Right cardiac atrium (tissue), 5 donors: Measurements from ENCODE around the gene TPPP3. TPM values are rescaled to one million over a fixed set of nuclear protein-coding genes. Genes with fewer than 3 reads are reported as not detected.

Source experiments
- ATAC-seq, 2 donors: fragments of 200-7000 bp; cut with Tn5 transposase; one replicate each; pipeline versions ENCODE4 v1.8.0 to v1.9.1; 2020; ENCODE audit warnings: moderate library complexity in 2 of 2, mild to moderate bottlenecking in 1 of 2
- DNase-seq, 3 donors: peaks; one replicate each; pipeline ENCODE4 v3.0.0-alpha.2; 2020
- H3K27ac ChIP-seq: one replicate; pipeline ENCODE4 v1.5.1; 2013; ENCODE audit warnings: mild to moderate bottlenecking, low read length, control low read depth, moderate library complexity
- H3K27me3 ChIP-seq: one replicate; pipeline ENCODE4 v1.6.1; 2013; ENCODE audit not compliant: control insufficient read depth, insufficient read depth
- H3K4me1 ChIP-seq: one replicate; pipeline ENCODE4 v1.6.1; 2013; ENCODE audit warnings: low read length; ENCODE audit not compliant: control insufficient read depth, insufficient read depth
- H3K4me3 ChIP-seq: one replicate; pipeline ENCODE4 v1.5.1; 2013; ENCODE audit warnings: low read length, control low read depth
- H3K9me3 ChIP-seq: one replicate; pipeline ENCODE4 v1.6.1; 2013; ENCODE audit warnings: low read length; ENCODE audit not compliant: control insufficient read depth
- WGBS: extraction: QIAGEN DNeasy Blood & Tissue Kit; methylation state at CpG from one replicate; pipeline ENCODE4 v1.1.7; 2013; 5-methylcytosine and 5-hydroxymethylcytosine counted together
- intact Hi-C, 4 donors: fragments of 100-400 bp; cut with DNase I; formaldehyde crosslinking; loops; one replicate each; pipeline versions ENCODE4 v1.11.0 to v1.14.0; 2022 to 2023
- polyA plus RNA-seq: library from polyadenylated mRNA; stranded (reverse); fragments of 200-250 nt; gene quantifications from one replicate; pipeline ENCODE4 v1.2.3, GENCODE V29; 2013
- total RNA-seq, 4 donors: library from RNA; stranded (reverse); fragmentation: NEBNext Ultra II Directional; extraction: Animal tissue kit (Norgen Biotek cat#: 25700); gene quantifications; one replicate each; pipeline ENCODE4 v1.2.1, GENCODE V29; 2021
- donor health status: healthy with polysubstance abuse.
- donor health status: DM: no; HTN: yes; CAD: no.
- donor health status: DM: no; HTN: no; CAD: no.
- donor health status: DM: no; HTN: yes; CAD: no; lungs with severe emphysema.
- donor health status: DM: yes; HTN: yes; CAD: no.

Gene TPPP3
- total and polyA plus RNA-seq, 5 donors = 21.9 to 183 (median 42.0) TPM

DNA sequence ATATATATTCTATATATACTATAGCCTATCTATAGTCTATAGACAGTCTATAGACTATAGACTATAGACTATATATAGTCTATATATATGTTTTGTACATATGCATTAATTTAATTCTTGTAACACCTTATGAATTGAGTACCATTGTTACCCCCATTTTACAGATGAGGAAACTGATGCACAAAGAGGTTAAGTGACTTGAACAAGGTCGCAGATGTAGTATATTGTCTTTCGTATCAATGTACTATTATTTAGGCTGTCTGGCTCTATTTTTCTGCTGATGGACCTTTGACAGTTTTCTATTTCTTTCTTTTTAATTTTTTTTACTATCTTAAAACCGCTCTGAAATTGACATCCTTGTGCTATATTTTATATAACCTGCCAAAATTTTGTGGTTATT lies 52.0 kb downstream of the TPPP3 start:
- H3K9me3 ChIP-seq = no peaks in the 10 kb centered on the region
- no peak for DNase-seq
- intact Hi-C loops = no loop called here
- no peaks in the 10 kb centered on the region for H3K27me3 ChIP-seq
- 81% methylated on average over 3 of the region's 3 CpGs for WGBS
- H3K27ac ChIP-seq = no peak overlapping the region
- no peak for ATAC-seq
- H3K4me1 ChIP-seq = no peaks in the 10 kb centered on the region
- no peak overlapping the region for H3K4me3 ChIP-seq

Other genes starting within 250 kb of the TPPP3 start
- gene B3GNT9, start 242.5 kb downstream of the TPPP3 start, total RNA-seq = 10 to 100 TPM; 17.0 to 19.8 (median 18.7) TPM
- gene B3GNT9, start 242.5 kb downstream of the TPPP3 start, polyA plus RNA-seq = 11.7 TPM
- gene TRADD, start 233.6 kb downstream of the TPPP3 start, total RNA-seq = 10 to 100 TPM in 2 of 4 donors, 1 to 10 TPM in 2; 9.0 to 11.1 (median 9.8) TPM
- gene TRADD, start 233.6 kb downstream of the TPPP3 start, polyA plus RNA-seq = 8.7 TPM
- gene FBXL8, start 233.5 kb downstream of the TPPP3 start, total RNA-seq = 10 to 100 TPM in 2 of 4 donors, 1 to 10 TPM in 2; 7.7 to 13.9 (median 9.9) TPM
- gene FBXL8, start 233.5 kb downstream of the TPPP3 start, polyA plus RNA-seq = 9.8 TPM
- gene HSF4, start 228.8 kb downstream of the TPPP3 start, total RNA-seq = 10 to 100 TPM; 29.7 to 92.2 (median 60.3) TPM
- 36.6 TPM for gene HSF4, start 228.8 kb downstream of the TPPP3 start, polyA plus RNA-seq
- gene NOL3, start 223.0 kb downstream of the TPPP3 start, total RNA-seq = 100 to 1,000 TPM in 3 of 4 donors, 10 to 100 TPM in 1; 67.5 to 125 (median 107) TPM
- gene NOL3, start 223.0 kb downstream of the TPPP3 start, polyA plus RNA-seq = 133 TPM
- gene MATCAP1, start 209.5 kb downstream of the TPPP3 start, total RNA-seq = 10 to 100 TPM; 16.2 to 22.9 (median 17.2) TPM
- 14.8 TPM for gene MATCAP1, start 209.5 kb downstream of the TPPP3 start, polyA plus RNA-seq
- 1 to 10 TPM; 1.3 to 3.0 (median 2.2) TPM for gene EXOC3L1, start 203.4 kb downstream of the TPPP3 start, total RNA-seq
- gene EXOC3L1, start 203.4 kb downstream of the TPPP3 start, polyA plus RNA-seq = 3.2 TPM
- 10 to 100 TPM; 36.4 to 42.5 (median 40.5) TPM for gene E2F4, start 201.3 kb downstream of the TPPP3 start, total RNA-seq
- 33.9 TPM for gene E2F4, start 201.3 kb downstream of the TPPP3 start, polyA plus RNA-seq
- under 1 TPM; 0.51 to 0.85 (median 0.76) TPM for gene ELMO3, start 194.4 kb downstream of the TPPP3 start, total RNA-seq
- 0.72 TPM for gene ELMO3, start 194.4 kb downstream of the TPPP3 start, polyA plus RNA-seq
- gene TMEM208, start 166.4 kb downstream of the TPPP3 start, total RNA-seq = 10 to 100 TPM; 15.4 to 26.2 (median 17.0) TPM
- gene TMEM208, start 166.4 kb downstream of the TPPP3 start, polyA plus RNA-seq = 43.5 TPM
- 10 to 100 TPM; 16.9 to 32.1 (median 19.4) TPM for gene FHOD1, start 146.0 kb downstream of the TPPP3 start, total RNA-seq
- gene FHOD1, start 146.0 kb downstream of the TPPP3 start, polyA plus RNA-seq = 20.5 TPM
- gene SLC9A5, start 144.5 kb downstream of the TPPP3 start, total RNA-seq = 1 to 10 TPM; 2.2 to 2.9 (median 2.5) TPM
- 1.9 TPM for gene SLC9A5, start 144.5 kb downstream of the TPPP3 start, polyA plus RNA-seq
- gene PLEKHG4, start 114.0 kb downstream of the TPPP3 start, total RNA-seq = 1 to 10 TPM; 2.2 to 2.8 (median 2.5) TPM
- gene PLEKHG4, start 114.0 kb downstream of the TPPP3 start, polyA plus RNA-seq = 2.2 TPM
- gene KCTD19, start 66.8 kb downstream of the TPPP3 start, total RNA-seq = under 1 TPM in 1 of 4 donors, not detected in 3; 0.06 TPM
- gene KCTD19, start 66.8 kb downstream of the TPPP3 start, polyA plus RNA-seq = 0.07 TPM
- under 1 TPM; 0.11 to 0.42 (median 0.29) TPM for gene LRRC36, start 66.7 kb downstream of the TPPP3 start, total RNA-seq
- gene LRRC36, start 66.7 kb downstream of the TPPP3 start, polyA plus RNA-seq = 0.36 TPM
- 10 to 100 TPM in 1 of 4 donors, 1 to 10 TPM in 3; 6.4 to 10.4 (median 6.4) TPM for gene ZDHHC1, start 23.0 kb upstream of the TPPP3 start, total RNA-seq
- 5.2 TPM for gene ZDHHC1, start 23.0 kb upstream of the TPPP3 start, polyA plus RNA-seq
- gene HSD11B2, start 37.6 kb upstream of the TPPP3 start, total RNA-seq = 1 to 10 TPM in 1 of 4 donors, under 1 TPM in 3; 0.42 to 1.6 (median 0.64) TPM
- gene HSD11B2, start 37.6 kb upstream of the TPPP3 start, polyA plus RNA-seq = 0.38 TPM
- 10 to 100 TPM; 64.1 to 79.4 (median 68.2) TPM for gene ATP6V0D1, start 87.7 kb upstream of the TPPP3 start, total RNA-seq
- 44.6 TPM for gene ATP6V0D1, start 87.7 kb upstream of the TPPP3 start, polyA plus RNA-seq
- gene AGRP, start 90.0 kb upstream of the TPPP3 start, total RNA-seq = not detected
- not detected for gene AGRP, start 90.0 kb upstream of the TPPP3 start, polyA plus RNA-seq
- gene RIPOR1, start 135.3 kb upstream of the TPPP3 start, total RNA-seq = 10 to 100 TPM; 76.2 to 86.6 (median 83.7) TPM
- gene RIPOR1, start 135.3 kb upstream of the TPPP3 start, polyA plus RNA-seq = 43.8 TPM
- 10 to 100 TPM; 24.2 to 30.5 (median 28.6) TPM for gene CTCF, start 169.0 kb upstream of the TPPP3 start, total RNA-seq
- gene CTCF, start 169.0 kb upstream of the TPPP3 start, polyA plus RNA-seq = 17.5 TPM